ENCODE results near the gene DDHD1.

DNA sequence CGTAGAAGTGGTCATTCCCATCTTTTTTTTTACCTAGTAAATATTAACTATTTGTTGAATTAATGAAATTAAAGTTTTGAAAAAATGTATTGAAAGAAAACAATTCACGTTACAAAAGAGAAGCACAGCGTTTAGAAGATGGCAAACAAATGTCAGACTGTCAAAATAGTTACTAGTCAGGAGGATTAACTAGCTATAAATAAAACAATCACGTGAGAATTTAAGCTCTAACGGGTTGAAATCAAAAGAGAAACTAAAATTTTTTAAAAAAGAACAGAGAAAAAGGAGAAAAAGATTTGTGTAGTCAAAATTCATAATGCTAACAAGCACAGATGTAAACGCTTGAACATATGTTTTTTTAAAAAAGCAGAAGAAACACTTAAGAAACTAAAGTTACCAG lies 26.4 kb downstream of the DDHD1 start:
- TF ChIP-seq POLR2A (IDR thresholded peaks at IDR 0.05), result no peak
- TF ChIP-seq, protein P1, sequence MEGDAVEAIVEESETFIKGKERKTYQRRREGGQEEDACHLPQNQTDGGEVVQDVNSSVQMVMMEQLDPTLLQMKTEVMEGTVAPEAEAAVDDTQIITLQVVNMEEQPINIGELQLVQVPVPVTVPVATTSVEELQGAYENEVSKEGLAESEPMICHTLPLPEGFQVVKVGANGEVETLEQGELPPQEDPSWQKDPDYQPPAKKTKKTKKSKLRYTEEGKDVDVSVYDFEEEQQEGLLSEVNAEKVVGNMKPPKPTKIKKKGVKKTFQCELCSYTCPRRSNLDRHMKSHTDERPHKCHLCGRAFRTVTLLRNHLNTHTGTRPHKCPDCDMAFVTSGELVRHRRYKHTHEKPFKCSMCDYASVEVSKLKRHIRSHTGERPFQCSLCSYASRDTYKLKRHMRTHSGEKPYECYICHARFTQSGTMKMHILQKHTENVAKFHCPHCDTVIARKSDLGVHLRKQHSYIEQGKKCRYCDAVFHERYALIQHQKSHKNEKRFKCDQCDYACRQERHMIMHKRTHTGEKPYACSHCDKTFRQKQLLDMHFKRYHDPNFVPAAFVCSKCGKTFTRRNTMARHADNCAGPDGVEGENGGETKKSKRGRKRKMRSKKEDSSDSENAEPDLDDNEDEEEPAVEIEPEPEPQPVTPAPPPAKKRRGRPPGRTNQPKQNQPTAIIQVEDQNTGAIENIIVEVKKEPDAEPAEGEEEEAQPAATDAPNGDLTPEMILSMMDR (IDR thresholded peaks at IDR 0.05), result no peak

Data from adrenal gland (tissue), 5 donors.